Measurements from ENCODE around the gene ABCA12. TPM values are rescaled to one million over a fixed set of nuclear protein-coding genes. Genes with fewer than 3 reads are reported as not detected.

The ABCA12 gene
- total and polyA plus RNA-seq, 2 of the 8 experiments (the other 6 are each of a cell fraction or from before 2014, with no cell fraction given) = not detected

GRCh38 chr2:215160081-215160480, 21.7 kb upstream of the ABCA12 start:
- H2BK15ac ChIP-seq (ENCODE audit: low read length) = no peak overlapping the region
- H3K4ac ChIP-seq (replicated peaks; ENCODE audit: insufficient read length, low read depth, low read length) = no peak overlapping the region
- no peak overlapping the region for H3K9ac ChIP-seq (replicated peaks in 1 of 4; ENCODE audit: extremely low read depth in 1 of 4, low read depth in 3 of 4, low read length in 3 of 4)
- H3K27me3 ChIP-seq (replicated peaks in 1 of 4; ENCODE audit: control insufficient read depth in 3 of 4, extremely low read depth in 1 of 4, insufficient read depth in 3 of 4, low read length in 3 of 4) = no peaks in the 10 kb centered on the region
- ChIA-PET POLR2A (ENCODE audit: partially characterized antibody) (no interaction called here), CTCF (ENCODE audit: partially characterized antibody) (interaction anchor here (1.0 to 1.4 kb wide), 2 partner anchors 9 to 47 kb away, joined by 3 to 4 read pairs; no protein-coding TSS in a partner anchor)
- no peaks in the 10 kb centered on the region for H4K20me1 ChIP-seq (replicated peaks in 1 of 2; ENCODE audit: control insufficient read depth in 1 of 2, insufficient read depth in 2 of 2, low read length in 2 of 2)
- no peaks in the 10 kb centered on the region for H3K4me1 ChIP-seq (replicated peaks in 1 of 4; ENCODE audit: control insufficient read depth in 3 of 4, insufficient read depth in 4 of 4, low read length in 3 of 4)
- no peak overlapping the region for H3K23ac ChIP-seq (ENCODE audit: insufficient read length)
- H4K5ac ChIP-seq (ENCODE audit: insufficient read length, low read depth, low read length) = no peak overlapping the region
- WGBS, 2 experiments (ENCODE audit: extremely low coverage in 1 of 2, insufficient coverage in 1 of 2, insufficient read length in 1 of 2, insufficient replicate concordance in 2 of 2, low coverage in 1 of 2, low lambda C conversion rate in 2 of 2, missing lambda C conversion rate in 1 of 2) = 100% methylated on average over 1 of the region's 1 CpG; no CpG with 5 or more reads in 1 of the 2 experiments
- H3K4me3 ChIP-seq (ENCODE audit: extremely low read depth in 1 of 4, insufficient read depth in 2 of 4, low read depth in 3 of 4, low read length in 4 of 4) = no peak overlapping the region
- H3K27ac ChIP-seq (ENCODE audit: low read depth, low read length) = no peak overlapping the region
- H3K18ac ChIP-seq (ENCODE audit: extremely low read depth, low read length) = no peak overlapping the region
- FAIRE-seq (no peak), DNase-seq (ENCODE audit: low read depth in 1 of 2, low spot score in 2 of 2) (no peak)
- no peak overlapping the region for H4K91ac ChIP-seq (replicated peaks; ENCODE audit: insufficient read length, low read length)
- peaks cover 0 to 12% of the 10 kb centered on the region in 2 experiments; a peak in 1 of 4 replicates for H3K9me3 ChIP-seq (ENCODE audit: insufficient read depth in 2 of 2, low read depth in 1 of 2, low read length in 1 of 2)
- H4K8ac ChIP-seq (ENCODE audit: extremely low read depth, insufficient read depth, low read length) = no peak overlapping the region
- no peak overlapping the region for H2BK5ac ChIP-seq (ENCODE audit: low read depth, low read length)
- H3K23me2 ChIP-seq (ENCODE audit: low read depth, low read length) = no peaks in the 10 kb centered on the region
- H2BK20ac ChIP-seq (ENCODE audit: low read length) = no peak overlapping the region
- H2AK5ac ChIP-seq (ENCODE audit: low read depth, low read length) = no peak overlapping the region
- H3K14ac ChIP-seq (ENCODE audit: insufficient read length) = no peak overlapping the region
- no peak overlapping the region for H2BK12ac ChIP-seq (ENCODE audit: low read depth, low read length)
- H3K56ac ChIP-seq (replicated peaks; ENCODE audit: insufficient read length, low read depth, low read length) = no peak overlapping the region
- H2BK120ac ChIP-seq (replicated peaks; ENCODE audit: low read depth, low read length) = no peak overlapping the region
- no peaks in the 10 kb centered on the region for H3K79me1 ChIP-seq (ENCODE audit: low read depth, low read length)
- H3K4me2 ChIP-seq (ENCODE audit: insufficient read depth in 1 of 2, low read depth in 2 of 2, low read length in 2 of 2) = no peak overlapping the region
- no peak overlapping the region for H2AFZ ChIP-seq (ENCODE audit: low read length)
- H3K79me2 ChIP-seq (ENCODE audit: control insufficient read depth in 1 of 2, insufficient read depth in 2 of 2, low read length in 2 of 2) = no peaks in the 10 kb centered on the region
- H3K36me3 ChIP-seq (ENCODE audit: control insufficient read depth in 2 of 4, insufficient read depth in 4 of 4, low read length in 3 of 4) = no peaks in the 10 kb centered on the region
- TF ChIP-seq JUND (IDR thresholded peaks at IDR 0.05; ENCODE audit: low read length) (no peak), JUN (IDR thresholded peaks at IDR 0.05; ENCODE audit: low read depth, low read length) (no peak), GTF2F1 (IDR thresholded peaks at IDR 0.05; ENCODE audit: borderline replicate concordance, low read depth, low read length) (no peak), ATF3 (IDR thresholded peaks at IDR 0.05; ENCODE audit: insufficient read depth, low read depth, low read length) (no peak), ATF2 (IDR thresholded peaks at IDR 0.05; ENCODE audit: low read length) (no peak), HDAC6 (IDR thresholded peaks at IDR 0.05; ENCODE audit: low read depth, low read length) (no peak), SRF (IDR thresholded peaks at IDR 0.05; ENCODE audit: low read depth, low read length) (no peak), SIN3A (conservative IDR thresholded peaks at IDR 0.05 in 1 of 2, IDR thresholded peaks at IDR 0.05 in 1 of 2; ENCODE audit: low read depth in 1 of 2, low read length in 2 of 2) (no peak), MAX (IDR thresholded peaks at IDR 0.05) (no peak), SAP30 (IDR thresholded peaks at IDR 0.05; ENCODE audit: insufficient read depth, insufficient replicate concordance, low read length) (no peak), SP1 (IDR thresholded peaks at IDR 0.05; ENCODE audit: low read depth, low read length) (no peak), TAF7 (optimal IDR thresholded peaks at IDR 0.05; ENCODE audit: borderline replicate concordance, low read depth, low read length) (no peak)
